NCI-H1048 (cell line): ENCODE data around the gene CPA4.
"Not testable (repeated sequence)": the region's sequence is repeated elsewhere in the genome, so short reads cannot be mapped to it uniquely, and the experiment has no call there.

Experiments used
- DNase-seq: peaks from one replicate; lab custom pipeline; 2025; lab: John Stamatoyannopoulos, UW

CPA4 gene, protein sequence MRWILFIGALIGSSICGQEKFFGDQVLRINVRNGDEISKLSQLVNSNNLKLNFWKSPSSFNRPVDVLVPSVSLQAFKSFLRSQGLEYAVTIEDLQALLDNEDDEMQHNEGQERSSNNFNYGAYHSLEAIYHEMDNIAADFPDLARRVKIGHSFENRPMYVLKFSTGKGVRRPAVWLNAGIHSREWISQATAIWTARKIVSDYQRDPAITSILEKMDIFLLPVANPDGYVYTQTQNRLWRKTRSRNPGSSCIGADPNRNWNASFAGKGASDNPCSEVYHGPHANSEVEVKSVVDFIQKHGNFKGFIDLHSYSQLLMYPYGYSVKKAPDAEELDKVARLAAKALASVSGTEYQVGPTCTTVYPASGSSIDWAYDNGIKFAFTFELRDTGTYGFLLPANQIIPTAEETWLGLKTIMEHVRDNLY

DNA sequence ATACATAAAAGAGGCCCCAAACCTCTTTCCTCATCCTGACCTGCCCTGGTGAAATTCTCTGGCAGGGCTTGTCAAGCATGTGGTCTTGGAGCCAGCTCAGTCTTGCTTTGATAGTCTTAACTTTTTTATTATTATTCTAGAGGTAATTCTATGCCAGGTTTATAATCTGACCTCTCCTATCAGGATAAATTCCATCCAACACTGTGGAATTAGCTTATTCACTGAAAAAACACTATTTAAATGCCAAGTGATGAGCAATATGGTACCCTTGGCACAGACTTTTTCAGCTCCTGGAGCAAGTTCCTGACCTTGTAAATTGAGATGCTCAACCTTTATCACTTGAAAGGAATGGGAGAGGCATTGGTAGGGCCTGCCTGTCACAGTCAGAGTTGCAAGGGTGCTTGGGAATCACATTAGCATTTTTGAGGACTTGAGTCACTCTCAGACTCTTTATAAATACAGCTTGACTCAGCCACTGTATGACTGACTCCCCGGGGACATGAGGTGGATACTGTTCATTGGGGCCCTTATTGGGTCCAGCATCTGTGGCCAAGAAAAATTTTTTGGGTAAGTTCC, at the start of gene CPA4:
CPA4 (plus strand) TSS at position 480 of the 576 bp plus-strand sequence; CDS start at position 500, 20 bp downstream.
- DNase-seq = no peak

DNA sequence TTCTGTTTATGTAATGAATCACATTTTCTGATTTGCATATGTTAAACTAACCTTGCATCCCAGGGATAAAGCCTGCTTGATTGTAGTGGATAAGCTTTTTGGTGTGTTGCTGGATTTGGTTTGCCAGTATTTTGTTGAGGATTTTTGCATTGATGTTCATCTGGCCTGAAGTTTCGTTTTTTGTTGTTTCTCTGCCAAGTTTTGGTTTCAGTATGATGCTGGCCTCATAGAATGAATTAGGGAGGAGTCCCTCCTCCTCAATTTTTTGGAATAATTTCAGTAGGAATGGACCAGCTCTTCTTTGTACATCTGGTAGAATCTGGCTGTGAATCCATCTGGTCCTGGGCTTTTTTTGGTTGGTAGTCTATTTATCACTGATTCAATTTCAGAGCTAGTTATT, 49.5 kb upstream of the CPA4 start:
- not testable (repeated sequence) for DNase-seq

DNA sequence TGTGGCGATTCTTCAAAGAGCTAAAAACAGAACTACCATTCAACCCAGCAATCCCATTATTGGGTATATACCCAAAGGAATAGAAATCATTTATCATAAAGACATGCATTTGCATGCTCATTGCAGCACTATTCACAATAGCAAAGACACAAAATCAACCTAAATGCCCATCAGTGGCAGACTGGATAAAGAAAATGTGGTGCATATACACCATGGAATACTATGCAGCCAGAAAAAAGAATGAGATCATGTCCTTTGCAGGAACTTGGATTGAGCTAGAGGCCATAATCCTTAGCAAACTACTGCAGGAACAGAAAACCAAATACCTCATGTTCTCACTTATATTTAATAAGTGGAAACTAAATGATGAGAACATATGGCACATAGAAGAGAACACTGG, 46.5 kb upstream of the CPA4 start:
- DNase-seq = not testable (repeated sequence)

DNA sequence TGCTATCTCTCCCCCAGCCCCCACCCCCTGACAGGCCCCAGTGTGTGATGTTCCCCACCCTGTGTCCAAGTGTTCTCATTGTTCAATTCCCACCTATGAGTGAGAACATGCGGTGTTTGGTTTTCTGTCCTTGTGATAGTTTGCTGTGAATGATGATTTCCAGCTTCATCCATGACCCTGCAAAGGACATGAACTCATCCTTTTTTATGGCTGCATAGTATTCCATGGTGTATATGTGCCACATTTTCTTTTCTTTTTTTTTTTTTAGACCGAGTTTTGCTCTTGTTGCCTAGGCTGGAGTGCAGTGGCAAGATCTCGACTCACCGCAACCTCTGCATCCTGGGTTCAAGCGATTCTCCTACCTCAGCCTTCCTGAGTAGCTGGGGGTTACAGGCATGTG, 44.1 kb upstream of the CPA4 start:
- not testable (repeated sequence) for DNase-seq

DNA sequence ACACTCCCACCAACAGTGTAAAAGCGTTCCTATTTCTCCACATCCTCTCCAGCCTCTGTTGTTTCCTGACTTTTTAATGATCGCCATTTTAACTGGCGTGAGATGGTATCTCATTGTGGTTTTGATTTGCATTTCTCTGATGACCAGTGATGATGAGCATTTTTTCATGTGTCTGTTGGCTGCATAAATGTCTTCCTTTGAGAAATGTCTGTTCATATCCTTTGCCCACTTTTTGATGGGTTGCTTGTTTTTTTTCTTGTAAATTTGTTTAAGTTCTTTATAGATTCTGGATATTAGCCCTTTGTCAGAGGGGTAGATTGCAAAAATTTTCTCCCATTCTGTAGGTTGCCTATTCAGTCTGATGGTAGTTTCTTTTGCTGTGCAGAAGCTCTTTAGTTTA, 43.3 kb upstream of the CPA4 start:
- DNase-seq = not testable (repeated sequence)

DNA sequence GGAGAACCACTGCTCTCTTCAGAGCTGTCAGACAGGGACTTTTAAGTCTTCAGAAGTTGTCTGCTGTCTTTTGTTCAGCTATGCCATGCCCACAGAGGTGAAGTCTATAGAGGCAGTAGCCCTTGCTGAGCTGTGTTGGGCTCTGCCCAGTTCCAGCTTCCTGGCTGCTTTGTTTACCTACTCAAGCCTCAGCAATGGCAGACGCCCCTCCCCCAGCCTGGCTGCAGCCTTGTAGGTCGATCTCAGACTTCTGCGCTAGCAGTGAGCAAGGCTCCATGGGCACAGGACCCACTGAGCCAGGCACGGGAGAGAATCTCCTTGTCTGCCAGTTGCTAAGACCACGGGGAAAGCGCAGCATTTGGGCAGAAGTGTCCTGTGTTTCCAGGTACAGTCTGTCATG, 38.4 kb upstream of the CPA4 start:
- DNase-seq = no peak

DNA sequence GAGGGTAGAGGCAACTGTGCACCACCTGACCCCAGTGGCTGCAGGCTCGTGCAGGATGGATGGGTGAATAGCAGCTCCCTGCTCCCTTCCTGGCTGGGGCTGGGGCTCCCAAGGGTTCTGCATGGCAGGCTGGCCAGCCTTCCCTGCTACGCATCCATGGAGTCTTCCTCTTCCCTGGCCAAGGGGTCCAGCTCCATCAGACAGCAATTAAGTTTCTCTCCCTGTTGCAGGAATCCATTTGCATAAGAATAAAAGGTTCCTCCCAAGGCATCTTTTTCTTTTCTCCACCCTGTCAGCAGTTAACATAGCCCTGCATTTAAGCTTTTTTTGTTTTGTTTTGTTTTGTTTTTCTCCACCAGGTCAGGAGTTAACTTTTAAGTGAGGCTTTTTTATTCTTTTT, 36.3 kb upstream of the CPA4 start:
- no peak for DNase-seq

DNA sequence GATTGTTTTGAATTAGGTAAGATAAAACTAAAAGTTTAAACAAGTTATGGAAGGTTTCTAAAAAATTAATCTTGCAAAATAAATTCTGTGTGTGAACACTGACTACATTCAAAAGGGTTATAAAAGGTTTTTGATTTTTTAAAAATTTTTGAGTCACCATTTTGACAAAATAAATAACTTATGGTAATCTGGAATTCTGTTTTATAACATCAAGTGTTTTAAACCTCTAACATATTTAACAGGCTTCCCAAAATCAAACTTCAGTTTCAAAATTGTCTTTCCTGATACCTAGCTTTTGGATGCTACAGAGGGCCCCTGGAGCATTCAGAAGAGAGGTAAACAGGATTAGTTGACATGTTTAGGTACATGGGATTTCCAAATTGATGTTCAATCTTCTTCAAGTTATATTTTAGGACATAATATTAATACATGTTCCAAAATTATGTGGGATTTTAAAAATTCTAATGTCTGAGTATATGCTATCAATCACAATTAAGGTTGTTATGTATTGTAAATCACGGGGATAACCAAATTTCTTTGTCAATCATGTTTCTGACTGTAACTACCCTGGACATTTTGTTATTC, 34.4 kb upstream of the CPA4 start:
- no peak for DNase-seq

DNA sequence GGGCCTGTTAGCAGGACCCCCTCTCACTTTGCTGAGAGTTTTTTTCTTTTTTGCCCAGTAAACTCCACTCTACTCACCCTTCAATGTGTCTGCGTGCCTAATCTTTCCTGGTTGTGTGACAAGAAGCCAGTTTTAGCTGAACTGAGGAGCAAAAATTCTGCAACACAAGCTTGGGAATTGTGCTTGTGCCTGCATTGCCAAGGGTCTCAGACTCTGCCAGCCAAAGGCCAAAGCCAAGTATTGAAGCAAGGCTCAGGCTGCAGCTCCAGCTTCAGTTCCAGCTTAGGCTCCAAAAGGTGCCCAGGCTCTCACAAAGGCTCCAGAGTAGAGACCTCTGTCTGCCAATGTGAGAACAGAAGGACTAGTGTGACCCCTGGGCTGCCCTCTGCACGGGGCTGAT, 30.5 kb upstream of the CPA4 start:
- no peak for DNase-seq

DNA sequence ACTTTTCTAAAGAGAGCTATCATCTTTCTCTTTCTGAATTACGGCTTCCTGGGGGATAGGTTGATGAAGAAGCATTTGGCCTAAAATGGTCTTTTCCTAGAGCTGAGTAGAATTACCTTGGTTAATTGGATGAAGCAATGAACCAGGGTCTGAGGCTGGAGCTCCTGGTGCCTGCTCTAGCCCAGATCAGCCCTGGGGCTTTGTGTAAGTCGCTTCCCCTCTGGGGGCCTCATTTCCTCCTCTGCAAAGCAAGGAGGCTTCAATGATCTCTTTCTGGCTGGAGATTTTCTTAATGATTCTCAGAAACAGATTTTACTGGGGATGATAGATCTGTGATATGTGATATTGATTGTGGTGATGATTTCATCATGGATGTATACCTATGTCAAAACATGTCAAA, 29.8 kb upstream of the CPA4 start:
- no peak for DNase-seq

DNA sequence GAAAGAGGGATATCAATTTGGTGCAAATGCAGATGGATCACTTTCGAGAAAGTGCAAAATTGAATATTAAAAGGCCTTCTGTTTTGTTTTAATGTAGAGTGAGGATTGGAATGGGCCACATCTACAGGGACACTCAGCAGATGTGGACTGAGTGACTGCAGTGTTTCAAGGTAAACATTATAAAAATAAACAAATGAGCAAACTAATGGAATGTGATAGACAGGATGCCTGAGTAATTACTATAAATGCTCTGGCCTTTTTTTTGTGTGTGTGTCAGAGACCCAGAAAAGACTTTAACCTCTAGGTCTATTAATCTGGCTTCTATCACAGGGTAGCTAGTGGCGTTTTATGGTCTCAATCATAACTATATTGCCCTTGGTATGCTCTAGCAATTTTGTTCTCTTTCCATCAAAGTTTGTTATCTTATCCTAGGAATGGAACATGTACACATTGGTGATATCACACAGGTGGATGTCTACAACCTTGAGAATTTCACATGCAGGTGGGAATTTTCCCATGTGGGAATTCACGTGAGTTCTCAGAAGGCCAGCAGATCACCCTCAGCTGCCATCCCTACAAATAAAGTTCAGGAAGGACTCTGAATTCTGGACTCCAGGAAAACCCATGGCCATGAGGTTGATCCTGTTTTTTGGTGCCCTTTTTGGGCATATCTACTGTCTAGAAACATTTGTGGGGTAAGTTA, 26.6 kb upstream of the CPA4 start, which contains the start of gene CPA2:
CPA2 (plus strand) TSS at position 606 of the 703 bp plus-strand sequence; CDS start at position 625, 19 bp downstream.
- no peak for DNase-seq

DNA sequence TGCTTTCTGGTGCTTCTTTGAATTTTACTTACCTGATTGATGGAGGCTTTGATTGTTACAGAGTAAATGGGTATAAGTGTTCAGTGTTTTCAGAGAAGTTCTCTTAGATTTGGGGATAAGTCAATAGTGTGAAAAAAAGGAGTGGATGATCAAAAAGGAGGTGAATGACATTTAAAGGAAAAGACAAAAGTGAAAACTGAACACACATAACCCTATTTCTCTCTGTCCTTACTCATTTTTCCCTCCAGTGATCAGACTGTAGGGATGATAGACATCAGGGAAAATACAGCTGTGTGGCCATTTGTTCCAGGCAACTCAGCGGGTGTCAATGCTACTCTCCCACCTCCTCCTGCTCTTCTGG, 26.0 kb upstream of the CPA4 start:
- no peak for DNase-seq

DNA sequence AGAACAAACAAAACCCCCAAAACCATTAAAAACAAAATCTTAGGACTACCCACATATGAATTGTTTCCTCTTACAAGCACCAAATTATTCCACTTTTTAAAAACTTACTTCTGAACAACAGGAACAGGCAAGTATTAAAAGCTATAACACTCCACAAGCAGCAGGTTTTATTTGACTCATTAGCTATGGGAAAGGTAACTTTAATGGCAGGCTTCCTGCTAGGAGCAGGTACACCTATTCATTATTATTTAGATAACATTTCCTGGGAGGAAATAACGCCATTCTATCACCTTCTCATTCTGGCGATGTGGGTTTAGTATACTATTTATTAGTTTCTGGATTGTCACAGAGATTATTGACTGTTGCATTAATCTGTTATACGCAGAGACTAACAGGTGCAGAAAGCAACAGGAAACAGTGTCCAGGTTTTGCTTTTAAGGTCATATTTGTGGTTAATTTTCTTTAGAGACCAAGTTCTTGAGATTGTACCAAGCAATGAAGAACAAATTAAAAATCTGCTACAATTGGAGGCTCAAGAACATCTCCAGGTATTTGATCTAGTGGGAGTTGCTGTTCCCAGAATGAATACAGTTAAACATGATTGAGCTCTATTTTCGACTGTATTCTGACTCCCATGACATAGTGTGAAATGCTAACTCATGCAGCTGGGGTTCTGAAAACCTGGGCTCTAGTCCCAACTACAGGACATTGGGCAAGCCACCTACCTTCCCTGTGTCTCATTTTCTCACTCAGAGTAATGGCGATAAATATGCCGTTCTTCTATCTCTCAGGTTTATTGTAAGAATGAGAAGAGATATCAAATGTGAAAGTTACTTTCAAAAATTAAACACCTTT, 24.3 kb upstream of the CPA4 start:
- no peak for DNase-seq

DNA sequence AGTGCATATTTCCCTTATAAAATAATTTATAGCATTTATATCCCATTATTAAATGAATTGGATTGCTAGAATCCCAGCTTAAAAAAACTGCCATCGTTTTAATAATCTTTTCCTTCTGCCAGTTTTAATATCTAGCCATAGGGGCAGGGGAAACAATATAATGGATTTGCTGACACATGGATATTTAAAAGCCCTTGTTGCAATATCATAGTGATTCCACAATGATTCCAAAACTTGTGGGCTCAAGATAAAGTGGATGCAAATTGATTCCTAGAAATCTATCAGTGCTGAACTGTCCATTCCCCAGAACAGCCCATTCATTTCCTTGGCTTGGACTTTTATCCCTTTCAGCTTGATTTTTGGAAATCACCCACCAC, 23.7 kb upstream of the CPA4 start:
- DNase-seq = no peak

DNA sequence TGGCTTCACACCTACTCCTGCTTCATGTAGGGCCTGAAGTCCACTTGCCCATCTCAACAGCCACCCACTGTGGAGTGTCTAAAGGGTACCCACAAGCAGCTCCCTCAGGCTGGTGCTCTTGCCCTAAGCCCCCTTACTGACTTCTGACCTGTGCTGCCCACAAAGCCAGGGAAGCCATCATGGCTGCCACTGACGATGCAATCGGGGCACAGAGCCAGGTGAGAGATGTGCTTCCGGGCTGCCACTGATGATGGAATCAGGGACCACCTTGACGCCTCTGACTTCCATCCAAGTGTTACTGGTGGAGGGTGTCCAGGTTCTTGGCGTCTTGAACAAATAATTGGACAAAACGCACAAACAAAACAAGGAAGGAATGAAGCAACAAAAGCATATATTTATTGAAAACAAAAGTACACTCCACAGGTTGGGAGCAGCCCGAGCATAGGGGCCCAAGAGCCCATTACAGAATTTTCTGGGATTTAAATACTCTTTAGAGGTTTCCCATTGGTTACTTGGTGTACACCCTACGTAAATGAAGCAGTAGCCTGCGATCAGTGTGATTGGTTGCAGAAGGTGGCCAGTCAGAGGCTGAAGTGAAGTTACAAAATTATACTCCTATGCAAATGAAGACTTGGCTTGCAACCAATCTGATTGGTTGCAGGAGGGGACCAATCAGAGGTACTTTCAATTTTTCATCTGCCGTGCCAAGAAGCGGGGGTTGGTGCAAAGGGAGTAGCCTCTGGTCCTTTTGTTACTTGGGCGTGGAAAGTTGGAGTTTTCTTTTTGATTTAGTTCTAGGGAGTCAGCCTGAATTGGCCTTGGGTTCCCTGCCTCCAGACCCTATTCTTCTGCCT, 21.8 kb upstream of the CPA4 start:
- DNase-seq = no peak

DNA sequence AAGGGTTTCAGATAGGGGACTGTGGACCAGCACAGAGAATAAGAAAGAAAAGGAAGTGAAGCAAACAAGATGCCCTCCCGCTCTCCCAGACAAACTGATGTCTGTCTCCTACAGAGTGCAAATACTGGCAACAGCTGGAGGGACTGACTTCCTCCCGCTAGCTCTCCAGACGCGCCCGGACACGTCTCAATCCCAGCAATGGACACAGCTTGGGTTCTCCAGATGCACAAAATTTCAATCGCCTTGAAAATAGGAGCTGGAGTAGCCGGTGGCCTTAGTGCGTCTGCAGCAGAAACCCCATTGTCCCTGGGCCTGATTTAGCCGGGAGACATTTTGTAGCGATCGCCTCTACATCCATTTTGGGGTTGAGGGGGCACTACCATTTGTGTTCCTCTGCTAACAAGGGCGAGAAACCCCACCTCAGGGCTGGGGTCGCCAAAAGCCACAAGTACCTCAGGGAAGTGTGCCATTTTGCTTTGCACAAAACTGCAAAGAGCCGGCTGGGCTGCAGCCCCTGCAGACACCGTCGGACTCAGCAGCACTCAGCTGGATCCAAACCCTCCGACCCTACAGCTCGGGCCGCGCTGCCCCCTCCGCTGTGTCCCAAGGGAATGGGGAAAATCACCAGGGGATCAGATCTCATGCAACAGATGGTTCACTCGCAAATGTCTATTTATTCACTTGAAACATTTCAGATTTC, 20.4 kb upstream of the CPA4 start:
- no peak for DNase-seq

DNA sequence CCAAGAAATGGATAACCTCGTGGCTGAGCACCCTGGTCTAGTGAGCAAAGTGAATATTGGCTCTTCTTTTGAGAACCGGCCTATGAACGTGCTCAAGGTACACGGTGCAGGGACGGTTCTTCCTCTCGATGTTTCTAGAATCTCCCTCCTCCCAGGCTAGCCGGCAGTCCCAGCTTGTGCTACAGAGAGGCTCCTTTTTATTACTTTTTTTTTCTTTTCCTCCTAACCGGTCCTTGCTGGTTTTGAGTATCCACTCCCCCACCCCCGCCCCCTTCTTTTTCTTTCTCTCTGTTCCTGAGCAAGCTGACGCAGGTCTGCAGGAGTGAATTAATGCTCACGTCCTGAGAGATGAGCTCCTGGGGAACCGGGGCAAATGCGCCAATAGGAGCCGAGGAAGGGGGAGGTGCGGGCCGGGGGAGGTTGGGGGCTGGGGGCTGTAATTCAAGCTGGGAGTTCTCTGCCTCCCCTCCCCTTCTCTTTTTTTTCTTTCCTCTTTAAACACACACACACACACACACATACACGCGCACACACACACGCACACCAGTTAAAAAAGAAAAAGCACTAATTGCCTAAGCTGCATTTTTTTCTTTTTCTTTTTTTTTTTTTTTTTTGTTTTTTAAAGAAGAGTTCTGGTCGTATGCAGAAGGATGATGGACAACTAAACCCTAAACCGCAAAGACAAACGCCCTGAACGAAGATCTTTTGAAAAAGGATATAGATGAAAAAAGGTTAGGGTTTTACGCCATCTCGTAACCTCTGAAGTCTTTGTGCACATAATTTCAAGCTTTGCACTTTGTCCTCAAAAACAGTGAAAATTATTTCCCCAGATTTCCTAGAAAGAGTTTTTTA, 19.7 kb upstream of the CPA4 start:
- no peak for DNase-seq

DNA sequence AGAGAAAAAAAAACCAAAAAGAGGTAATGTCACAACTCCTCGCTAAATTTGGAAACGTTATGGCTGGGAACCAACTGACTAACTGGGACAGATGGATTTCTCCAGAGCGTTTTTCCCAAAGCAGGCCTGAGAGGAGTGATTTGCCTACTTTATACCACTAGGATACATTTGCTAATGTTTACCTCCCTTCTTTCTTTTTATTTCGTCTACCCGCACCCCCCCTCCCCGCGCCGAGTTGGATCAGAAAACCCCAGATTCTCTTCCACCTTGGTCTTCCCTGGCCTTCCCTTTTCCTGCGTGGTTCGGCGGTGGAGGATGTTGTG, 19.1 kb upstream of the CPA4 start:
- no peak for DNase-seq

DNA sequence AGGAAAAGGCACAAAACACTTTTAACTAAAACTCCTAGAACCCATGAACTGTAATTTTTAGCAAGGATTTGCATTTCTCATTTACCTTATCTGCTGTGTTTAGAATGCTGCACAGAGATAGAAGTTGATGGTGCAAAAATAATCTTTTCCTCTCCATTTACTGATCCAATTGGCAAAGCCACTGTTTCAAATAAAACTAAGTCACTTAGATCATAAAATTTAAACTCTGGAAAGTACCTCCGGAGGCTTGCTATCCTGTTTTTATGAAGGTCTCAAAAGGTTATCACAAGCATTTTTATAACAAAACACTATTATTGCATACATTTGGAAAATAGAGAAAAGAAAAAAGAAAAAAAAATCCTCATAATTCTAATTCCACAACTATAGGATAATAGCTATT, 18.7 kb upstream of the CPA4 start:
- no peak for DNase-seq
